ENCODE data around the gene PTOV1.

- no peak for TF ChIP-seq POLR2A (IDR thresholded peaks at IDR 0.05)
- TF ChIP-seq, protein P1, sequence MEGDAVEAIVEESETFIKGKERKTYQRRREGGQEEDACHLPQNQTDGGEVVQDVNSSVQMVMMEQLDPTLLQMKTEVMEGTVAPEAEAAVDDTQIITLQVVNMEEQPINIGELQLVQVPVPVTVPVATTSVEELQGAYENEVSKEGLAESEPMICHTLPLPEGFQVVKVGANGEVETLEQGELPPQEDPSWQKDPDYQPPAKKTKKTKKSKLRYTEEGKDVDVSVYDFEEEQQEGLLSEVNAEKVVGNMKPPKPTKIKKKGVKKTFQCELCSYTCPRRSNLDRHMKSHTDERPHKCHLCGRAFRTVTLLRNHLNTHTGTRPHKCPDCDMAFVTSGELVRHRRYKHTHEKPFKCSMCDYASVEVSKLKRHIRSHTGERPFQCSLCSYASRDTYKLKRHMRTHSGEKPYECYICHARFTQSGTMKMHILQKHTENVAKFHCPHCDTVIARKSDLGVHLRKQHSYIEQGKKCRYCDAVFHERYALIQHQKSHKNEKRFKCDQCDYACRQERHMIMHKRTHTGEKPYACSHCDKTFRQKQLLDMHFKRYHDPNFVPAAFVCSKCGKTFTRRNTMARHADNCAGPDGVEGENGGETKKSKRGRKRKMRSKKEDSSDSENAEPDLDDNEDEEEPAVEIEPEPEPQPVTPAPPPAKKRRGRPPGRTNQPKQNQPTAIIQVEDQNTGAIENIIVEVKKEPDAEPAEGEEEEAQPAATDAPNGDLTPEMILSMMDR (IDR thresholded peaks at IDR 0.05) = no peak
These were observed 44.9 kb upstream of the PTOV1 start for GRCh38 chr19:49805822-49806619.
